Hair follicular keratinocyte (primary cell): ENCODE measurements around the gene GPR148. TPM values are rescaled to one million over a fixed set of nuclear protein-coding genes. Genes with fewer than 3 reads are reported as not detected.

Experiments
- total RNA-seq: library from RNA; depleted of rRNA; stranded (reverse); fragments of >200 nt; gene quantifications from 2 replicates; pipeline ENCODE4 v1.2.3, GENCODE V29; 2015

GPR148 gene, protein sequence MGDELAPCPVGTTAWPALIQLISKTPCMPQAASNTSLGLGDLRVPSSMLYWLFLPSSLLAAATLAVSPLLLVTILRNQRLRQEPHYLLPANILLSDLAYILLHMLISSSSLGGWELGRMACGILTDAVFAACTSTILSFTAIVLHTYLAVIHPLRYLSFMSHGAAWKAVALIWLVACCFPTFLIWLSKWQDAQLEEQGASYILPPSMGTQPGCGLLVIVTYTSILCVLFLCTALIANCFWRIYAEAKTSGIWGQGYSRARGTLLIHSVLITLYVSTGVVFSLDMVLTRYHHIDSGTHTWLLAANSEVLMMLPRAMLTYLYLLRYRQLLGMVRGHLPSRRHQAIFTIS
- not detected in 2 replicates for total RNA-seq

DNA sequence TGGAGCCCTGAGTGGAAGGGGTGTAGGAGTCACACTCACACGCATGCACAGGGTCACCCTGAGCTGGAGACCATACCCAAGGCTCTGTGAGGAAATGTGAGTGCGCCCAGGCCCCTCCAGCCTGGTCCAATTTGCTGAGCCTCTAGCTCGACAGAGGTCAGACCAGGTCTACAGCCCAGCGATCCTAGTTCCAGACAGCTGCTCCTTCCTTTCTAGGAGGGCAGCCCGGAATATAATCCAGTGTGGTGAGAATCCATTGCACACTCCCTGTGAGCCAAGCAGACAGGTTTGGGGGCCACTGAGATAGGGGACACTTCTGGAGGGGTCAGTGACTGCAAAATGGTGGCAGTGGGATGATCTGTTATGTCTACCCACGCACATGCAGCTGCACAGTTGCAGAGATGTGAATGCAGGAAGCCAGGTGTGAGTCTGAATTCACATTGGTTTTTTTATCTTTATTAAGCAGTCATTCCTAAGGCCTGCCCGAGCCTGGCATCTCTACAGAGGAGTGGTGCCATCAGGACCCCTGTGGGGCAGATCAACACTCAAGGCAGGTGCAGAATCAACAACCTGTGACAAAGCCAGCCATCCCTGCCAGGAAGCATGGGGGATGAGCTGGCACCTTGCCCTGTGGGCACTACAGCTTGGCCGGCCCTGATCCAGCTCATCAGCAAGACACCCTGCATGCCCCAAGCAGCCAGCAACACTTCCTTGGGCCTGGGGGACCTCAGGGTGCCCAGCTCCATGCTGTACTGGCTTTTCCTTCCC, at the start of gene GPR148:
TSS of gene GPR148 (plus strand) at position 522 of the 768 bp plus-strand sequence. CDS start at position 604, 82 bp downstream.

DNA sequence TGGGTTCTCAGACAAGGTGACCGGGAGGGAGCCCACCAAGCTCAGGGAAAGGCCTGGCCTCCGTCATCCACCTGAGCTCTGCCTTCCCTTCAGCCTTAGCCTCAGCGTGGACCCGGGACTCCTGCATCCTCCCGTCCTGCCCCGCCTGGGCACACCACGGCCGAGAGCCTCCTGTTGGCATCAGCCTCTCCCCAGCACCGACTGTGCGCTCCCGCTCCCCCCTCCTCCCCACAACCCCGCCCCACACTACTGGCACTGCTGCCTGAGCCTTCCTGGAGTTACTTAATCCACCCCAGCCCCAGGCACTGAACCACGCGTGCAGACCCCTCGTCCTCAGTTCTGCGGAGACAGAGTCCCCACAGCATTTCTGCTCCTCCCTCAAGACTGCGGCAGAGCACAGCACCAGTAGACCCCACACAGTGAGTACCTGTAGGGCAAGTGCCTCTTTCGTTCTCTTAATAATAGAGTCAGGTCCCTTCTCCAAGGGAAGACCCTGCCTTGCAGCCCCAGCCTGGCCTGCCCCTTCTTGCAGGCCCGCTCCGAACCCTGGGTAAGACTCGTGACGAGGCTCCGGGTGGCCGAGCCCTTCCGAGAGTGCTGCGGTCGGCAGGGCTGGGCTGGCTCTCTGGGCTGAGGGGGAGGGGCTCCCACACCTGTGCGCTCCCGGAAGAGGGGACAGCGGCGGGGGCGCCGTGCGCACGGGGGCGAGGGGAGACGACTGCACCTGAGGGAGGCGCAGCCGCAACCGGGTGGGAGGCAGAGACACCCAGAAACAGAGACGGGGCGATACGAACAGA, 26.6 kb downstream of the GPR148 start, which contains the start of gene AMER3:
TSS of gene AMER3 (plus strand) at position 285 of the 797 bp plus-strand sequence. CDS start 6,533 bp downstream, outside the sequence.

Other genes with a start within 250 kb of the GPR148 start
- not detected in 2 replicates for gene POTEI, start 219.7 kb upstream of the GPR148 start, total RNA-seq
- gene CFC1B, start 207.8 kb upstream of the GPR148 start, total RNA-seq: not detected in 2 replicates
- gene CFC1, start 129.5 kb upstream of the GPR148 start, total RNA-seq: not detected in 2 replicates
- not detected in 2 replicates for gene POTEJ, start 117.6 kb upstream of the GPR148 start, total RNA-seq
- gene AMER3, start 26.5 kb downstream of the GPR148 start, total RNA-seq: not detected in 2 replicates
- 34.5 and 36.1 TPM in 2 replicates for gene ARHGEF4, start 107.8 kb downstream of the GPR148 start, total RNA-seq